ENCODE results near the gene RTL10.

DNA sequence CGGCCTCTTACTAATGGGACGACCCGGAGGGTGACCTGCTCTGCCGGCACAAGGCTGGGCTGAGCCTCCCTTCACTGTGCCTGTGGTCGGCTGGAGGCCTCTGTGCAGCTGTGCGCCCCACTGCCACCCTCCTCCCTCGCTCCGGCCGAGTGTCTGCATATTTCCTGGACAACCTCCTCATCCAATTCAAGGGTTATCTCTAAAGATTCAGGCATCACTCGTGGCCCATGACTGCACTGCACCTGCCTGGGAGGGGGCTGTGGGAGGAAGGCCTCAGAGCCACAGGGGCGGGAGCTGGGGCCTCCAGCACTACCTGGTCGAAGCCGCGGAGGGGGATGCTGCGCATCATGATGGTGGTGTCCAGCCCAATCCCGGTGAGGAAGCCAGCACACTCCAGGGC lies 43.1 kb upstream of the RTL10 start:
- TF ChIP-seq IRF4 (IDR thresholded peaks at IDR 0.05; ENCODE audit: low read depth, low read length) (no peak), RAD21 (IDR thresholded peaks at IDR 0.05; ENCODE audit: insufficient read depth, low read depth, low read length) (no peak), MAX (IDR thresholded peaks at IDR 0.05; ENCODE audit: low read depth, low read length) (no peak), BCLAF1 (IDR thresholded peaks at IDR 0.05) (no peak), IRF3 (IDR thresholded peaks at IDR 0.05) (no peak), YY1 (IDR thresholded peaks at IDR 0.05; ENCODE audit: low read depth, low read length) (no peak), POLR2A (IDR thresholded peaks at IDR 0.05; ENCODE audit: low read depth, low read length) (no peak)
